GM23338 (cell line): Measurements from ENCODE around the gene DEXI.
A peak's percentile ranks its signal among the peaks of the same experiment; 100 is the strongest.

Source experiments
- CREB1 ChIP-seq: fragments of 250-450 bp; sonication (Bioruptor Pico); IDR thresholded peaks from 2 replicates; pipeline ENCODE4 v1.5.0; 2020; ENCODE audit warnings: low read depth, mild to moderate bottlenecking, moderate library complexity
- CTCF ChIP-seq, 2 experiments: fragments of 200-600 bp in 1 of 2; sonication (generic) in 1 of 2; conservative IDR thresholded peaks; 2 replicates each; pipeline versions ENCODE4 v1.5.1 to v1.6.1; 2016 to 2017; ENCODE audit warnings: antibody characterized with exemption in 2 of 2, low read depth in 2 of 2, mild to moderate bottlenecking in 2 of 2, moderate library complexity in 1 of 2
- EZH2 ChIP-seq: fragments of 200-600 bp; sonication (generic); IDR thresholded peaks from one replicate; pipeline ENCODE4 v1.8.0; 2017; ENCODE audit warnings: antibody characterized with exemption, mild to moderate bottlenecking, low read depth; ENCODE audit not compliant: unreplicated experiment
- EZH2phosphoT487 ChIP-seq: fragments of 200-600 bp; sonication (generic); IDR thresholded peaks from one replicate; pipeline ENCODE4 v1.8.1; 2018; ENCODE audit warnings: antibody characterized with exemption; ENCODE audit not compliant: unreplicated experiment
- NANOG ChIP-seq: IDR thresholded peaks from 2 replicates; pipeline ENCODE4 v1.6.1; 2016; ENCODE audit warnings: antibody characterized with exemption, borderline replicate concordance
- POLR2AphosphoS5 ChIP-seq: IDR thresholded peaks from 2 replicates; pipeline ENCODE4 v1.6.1; 2016; ENCODE audit warnings: antibody characterized with exemption, low read depth
- REST ChIP-seq: IDR thresholded peaks from one replicate; pipeline ENCODE4 v1.6.1; 2018; ENCODE audit warnings: antibody characterized with exemption; ENCODE audit not compliant: unreplicated experiment
- ZNF331 ChIP-seq: fragments of 250-450 bp; sonication (Bioruptor Pico); IDR thresholded peaks from 2 replicates; pipeline ENCODE4 v1.5.0; 2020; ENCODE audit warnings: low read depth, mild to moderate bottlenecking, moderate library complexity

DNA sequence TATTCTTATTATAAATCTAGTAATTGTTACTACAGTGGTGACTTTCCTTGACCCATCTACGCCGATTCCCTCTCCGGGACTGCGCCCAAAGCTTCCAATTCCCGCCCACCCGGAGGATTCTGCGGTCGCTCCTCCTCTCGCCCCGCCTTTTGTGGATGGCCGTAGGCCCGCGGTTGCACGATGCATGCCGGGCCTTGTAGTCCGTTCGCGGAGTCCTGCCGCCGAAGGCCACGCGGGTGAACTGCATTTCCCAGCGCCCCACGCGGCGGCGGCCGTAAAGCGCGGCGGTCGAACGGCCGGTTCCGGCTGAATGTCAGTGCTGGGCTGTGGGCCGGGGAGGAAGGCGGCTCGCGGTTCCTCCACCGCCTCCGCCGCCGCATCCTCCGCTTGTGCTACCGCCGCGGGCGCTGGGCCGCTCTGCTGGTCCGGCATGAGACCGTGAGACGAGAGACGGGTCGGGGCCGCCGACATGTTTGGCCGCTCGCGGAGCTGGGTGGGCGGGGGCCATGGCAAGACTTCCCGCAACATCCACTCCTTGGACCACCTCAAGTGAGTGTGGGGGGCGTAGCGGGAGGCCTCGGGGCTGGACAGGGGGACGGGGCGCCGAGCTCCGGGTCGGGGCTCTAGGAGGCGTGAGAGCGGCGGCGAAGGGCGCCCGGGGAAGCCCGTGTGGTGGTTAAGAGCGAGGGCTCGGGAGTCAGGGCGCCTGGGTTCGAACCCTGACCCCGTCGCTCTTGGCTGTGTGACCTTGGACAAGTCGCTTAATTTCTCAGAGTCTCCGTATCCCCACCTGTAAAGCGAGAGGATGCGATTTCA lies 2.2 kb upstream of the DEXI start, which contains the start of gene CLEC16A:
- TF ChIP-seq POLR2AphosphoS5: peak; percentile 79
- no peak for TF ChIP-seq CTCF (conservative IDR thresholded peaks at IDR 0.05; ENCODE audit: low read depth in 2 of 2)
- TF ChIP-seq NANOG: no peak
- no peak for TF ChIP-seq REST
- no peak for TF ChIP-seq EZH2phosphoT487
- no peak for TF ChIP-seq EZH2
- TF ChIP-seq ZNF331 (CRISPR knock-in tag): no peak
- TF ChIP-seq CREB1 (CRISPR knock-in tag): peak; percentile 69; the same call in 1 of the 2 replicates
